ENCODE measurements around the gene ACTN4. TPM values are rescaled to one million over a fixed set of nuclear protein-coding genes. Genes with fewer than 3 reads are reported as not detected.

ACTN4 gene
- total RNA-seq, 1 donor from 2014 or later, result 156 TPM

GRCh38 chr19:38733493-38734175, 86.2 kb downstream of the ACTN4 start:
- ATAC-seq, result no peak
- DNase-seq (ENCODE audit: low spot score), result no peak

- ATAC-seq, result no peak
- no peak for DNase-seq (ENCODE audit: low spot score)
These were observed 86.7 kb downstream of the ACTN4 start for GRCh38 chr19:38734176-38734425.

GRCh38 chr19:38734426-38735256, 87.2 kb downstream of the ACTN4 start:
- ATAC-seq (no peak), DNase-seq (ENCODE audit: low spot score) (no peak)

- ATAC-seq (no peak), DNase-seq (ENCODE audit: low spot score) (no peak)
These were observed 87.8 kb downstream of the ACTN4 start for GRCh38 chr19:38735257-38735686.

DNA sequence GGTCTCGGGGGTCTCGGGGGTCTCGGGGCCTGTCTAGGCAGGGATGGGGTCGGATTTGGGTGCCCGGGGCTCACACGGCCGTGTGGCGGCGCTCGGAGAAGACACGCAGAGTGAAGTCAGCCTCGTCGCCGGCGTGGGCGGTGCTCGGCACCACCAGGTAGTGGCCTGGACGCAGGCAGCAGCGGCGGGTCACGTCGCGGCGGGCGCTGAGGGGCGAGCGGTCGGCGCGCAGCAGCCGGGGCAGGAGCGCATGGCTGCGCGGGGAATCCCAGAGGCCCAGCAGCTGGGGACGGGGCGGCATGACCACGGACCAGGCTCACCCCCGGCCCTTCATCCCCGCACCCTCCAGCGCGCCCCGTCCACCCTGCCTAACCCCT, 88.6 kb downstream of the ACTN4 start:
- DNase-seq (ENCODE audit: low spot score) (peak; percentile 68), ATAC-seq (peak; percentile 62)

- DNase-seq (ENCODE audit: low spot score), result peak; percentile 79
- peak; percentile 70 for ATAC-seq
These were observed 89.2 kb downstream of the ACTN4 start for GRCh38 chr19:38736413-38737280.

- DNase-seq (ENCODE audit: low spot score), result no peak
- ATAC-seq, result no peak
These were observed 89.9 kb downstream of the ACTN4 start for GRCh38 chr19:38737281-38737865.

GRCh38 chr19:38737921-38738737, 90.7 kb downstream of the ACTN4 start:
- DNase-seq (ENCODE audit: low spot score) (no peak), ATAC-seq (no peak)

- no peak for DNase-seq (ENCODE audit: low spot score)
- ATAC-seq, result no peak
These were observed 92.2 kb downstream of the ACTN4 start for GRCh38 chr19:38739440-38740256.

GRCh38 chr19:38740257-38740592, 92.8 kb downstream of the ACTN4 start:
- DNase-seq (ENCODE audit: low spot score), result no peak

DNA sequence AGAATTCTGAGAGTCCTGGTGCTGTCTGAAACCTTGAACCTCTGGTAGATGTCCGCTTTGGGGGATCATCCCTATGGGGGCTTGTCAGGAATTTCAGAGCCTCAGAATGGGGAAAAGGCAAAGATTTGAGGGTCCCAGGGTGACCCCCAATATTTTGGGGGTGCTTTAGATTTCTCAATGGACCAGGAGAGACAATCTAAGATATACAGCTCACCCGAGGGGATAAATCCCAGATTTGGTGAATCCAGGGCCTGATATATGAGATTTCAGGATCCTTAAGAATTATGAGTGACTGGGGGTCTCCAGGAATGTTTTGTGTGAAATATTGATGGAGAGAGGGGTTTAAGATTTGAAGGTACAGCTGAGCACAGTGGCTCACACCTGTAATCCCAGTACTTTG, 93.5 kb downstream of the ACTN4 start:
- DNase-seq (ENCODE audit: low spot score), result no peak
- ATAC-seq, result no peak

More at GRCh38 chr19:38740257-38740592, 92.8 kb downstream of the ACTN4 start:
- ATAC-seq, result no peak

DNA sequence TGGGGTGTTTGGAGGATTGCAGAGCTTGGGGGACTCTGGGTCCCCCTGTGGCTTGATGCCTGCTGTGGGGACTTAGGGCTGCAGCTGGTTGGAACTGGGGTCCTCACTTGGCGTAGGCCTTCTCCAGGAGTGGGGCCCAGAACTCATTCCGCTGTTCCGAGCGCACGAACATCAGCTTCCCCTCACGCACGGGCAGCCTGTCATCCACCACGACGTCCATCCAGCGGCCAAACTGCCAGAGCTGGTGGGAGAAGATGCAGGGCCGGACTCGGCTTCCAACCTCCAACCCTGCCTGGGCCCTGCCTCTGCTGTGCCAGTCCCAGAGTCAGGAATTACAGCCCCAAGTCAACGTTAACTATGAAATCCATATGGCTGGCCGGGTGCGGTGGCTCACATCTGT, 94.2 kb downstream of the ACTN4 start:
- ATAC-seq (no peak), DNase-seq (ENCODE audit: low spot score) (no peak)

GRCh38 chr19:38742296-38742695, 94.8 kb downstream of the ACTN4 start:
- ATAC-seq (no peak), DNase-seq (ENCODE audit: low spot score) (no peak)

DNA sequence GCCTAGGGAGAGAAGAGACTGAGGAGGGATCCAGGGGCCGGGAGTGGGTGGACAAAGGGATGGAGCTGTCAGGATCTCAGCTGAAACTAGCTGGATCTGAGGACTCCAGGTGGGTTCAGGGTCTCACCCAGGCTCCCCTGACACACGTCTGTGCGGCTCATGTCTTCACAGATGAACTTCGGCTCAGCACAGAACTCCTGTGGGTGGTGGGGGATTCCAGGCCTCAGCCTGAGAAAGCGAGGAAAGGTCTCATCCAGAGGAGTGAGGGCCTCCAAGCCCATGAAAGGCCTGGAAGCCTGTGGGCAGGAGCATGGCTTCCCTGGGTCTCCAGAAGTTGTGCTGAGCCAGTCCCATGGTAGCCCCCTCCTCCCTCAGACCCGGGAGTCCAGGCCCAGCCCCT, 95.5 kb downstream of the ACTN4 start:
- no peak for DNase-seq (ENCODE audit: low spot score)
- ATAC-seq, result no peak

DNA sequence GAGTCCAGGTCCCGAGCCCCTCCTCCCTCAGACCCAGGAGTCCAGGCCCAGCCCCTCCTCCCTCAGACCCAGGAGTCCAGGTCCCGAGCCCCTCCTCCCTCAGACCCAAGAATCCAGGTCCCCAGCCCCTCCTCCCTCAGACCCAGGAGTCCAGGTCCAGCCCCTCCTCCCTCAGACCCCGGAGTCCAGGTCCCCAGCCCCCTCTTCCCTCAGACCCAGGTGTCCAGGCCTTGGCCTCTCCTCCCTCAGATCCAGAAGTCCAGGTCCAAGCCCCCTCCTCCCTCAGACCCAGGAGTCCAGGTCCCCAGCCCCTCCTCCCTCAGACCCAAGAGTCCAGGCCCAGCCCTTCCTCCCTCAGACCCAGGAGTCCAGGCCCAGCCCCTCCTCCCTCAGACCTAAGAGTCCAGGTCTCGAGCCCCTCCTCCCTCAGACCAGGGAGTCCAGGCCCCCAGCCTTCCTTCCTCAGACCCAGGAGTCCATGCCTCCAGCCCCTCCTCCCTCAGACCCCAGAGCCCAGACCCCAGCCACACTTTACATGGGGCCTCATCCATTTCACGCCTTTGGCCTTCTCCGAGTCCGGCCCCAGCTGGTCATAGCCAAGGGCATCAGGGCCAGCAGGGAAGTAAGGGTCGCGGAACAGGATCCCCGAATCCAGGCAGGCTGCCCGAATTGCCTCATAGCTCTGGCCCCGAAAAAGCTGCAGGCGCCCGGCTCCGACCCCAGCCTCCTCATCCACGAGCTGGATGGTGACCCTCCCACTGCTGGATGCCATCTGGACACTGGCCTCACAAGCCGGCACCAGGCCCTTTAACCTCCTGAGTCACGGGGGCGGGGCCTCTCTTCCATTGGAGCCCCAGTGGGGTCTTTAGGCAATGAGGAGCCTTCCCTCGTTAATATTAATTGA, 96.2 kb downstream of the ACTN4 start:
- ATAC-seq (peak; percentile 29), DNase-seq (ENCODE audit: low spot score) (no peak)

GRCh38 chr19:38744298-38744681, 96.8 kb downstream of the ACTN4 start, which contains the start of gene CAPN12:
Gene CAPN12 (minus strand): TSS chr19:38744474. CDS start chr19:38744165, 309 bp downstream.
- no peak for ATAC-seq
- DNase-seq (ENCODE audit: low spot score), result no peak

DNA sequence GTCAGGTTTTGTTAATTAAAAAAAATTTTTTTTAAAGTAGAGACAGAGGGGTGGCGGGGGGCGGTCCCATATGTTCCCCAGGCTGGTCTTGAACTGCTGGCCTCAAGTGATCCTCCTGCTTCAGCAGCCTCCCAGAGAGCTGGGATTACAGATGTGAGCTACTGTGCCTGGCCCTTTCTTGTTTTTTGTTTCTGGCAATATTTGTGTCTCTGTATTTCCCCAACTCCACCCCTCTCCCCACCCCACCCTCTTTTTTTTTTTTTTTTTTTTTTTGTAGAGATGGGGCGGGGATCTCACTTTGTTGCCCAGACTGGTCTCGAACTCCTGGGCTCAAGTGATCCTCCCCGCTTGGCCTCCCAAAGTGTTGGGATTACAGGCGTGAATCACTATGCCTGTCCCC, 97.4 kb downstream of the ACTN4 start:
- no peak for DNase-seq (ENCODE audit: low spot score)

GRCh38 chr19:38745316-38745715, 97.9 kb downstream of the ACTN4 start:
- peak; percentile 12 for ATAC-seq
- DNase-seq (ENCODE audit: low spot score), result no peak

More for the DNA sequence above, 97.4 kb downstream of the ACTN4 start:
- no peak for ATAC-seq
